G401.6 (cell line): ENCODE data around the gene ANKLE2.
"Not testable (repeated sequence)": the region's sequence is repeated elsewhere in the genome, so short reads cannot be mapped to it uniquely, and the experiment has no call there.

Experiments
- FAIRE-seq: peaks from 2 replicates; lab custom pipeline; 2012; peaks lifted over from hg19 to GRCh38; lab: Jason Lieb, UNC

The ANKLE2 gene

DNA sequence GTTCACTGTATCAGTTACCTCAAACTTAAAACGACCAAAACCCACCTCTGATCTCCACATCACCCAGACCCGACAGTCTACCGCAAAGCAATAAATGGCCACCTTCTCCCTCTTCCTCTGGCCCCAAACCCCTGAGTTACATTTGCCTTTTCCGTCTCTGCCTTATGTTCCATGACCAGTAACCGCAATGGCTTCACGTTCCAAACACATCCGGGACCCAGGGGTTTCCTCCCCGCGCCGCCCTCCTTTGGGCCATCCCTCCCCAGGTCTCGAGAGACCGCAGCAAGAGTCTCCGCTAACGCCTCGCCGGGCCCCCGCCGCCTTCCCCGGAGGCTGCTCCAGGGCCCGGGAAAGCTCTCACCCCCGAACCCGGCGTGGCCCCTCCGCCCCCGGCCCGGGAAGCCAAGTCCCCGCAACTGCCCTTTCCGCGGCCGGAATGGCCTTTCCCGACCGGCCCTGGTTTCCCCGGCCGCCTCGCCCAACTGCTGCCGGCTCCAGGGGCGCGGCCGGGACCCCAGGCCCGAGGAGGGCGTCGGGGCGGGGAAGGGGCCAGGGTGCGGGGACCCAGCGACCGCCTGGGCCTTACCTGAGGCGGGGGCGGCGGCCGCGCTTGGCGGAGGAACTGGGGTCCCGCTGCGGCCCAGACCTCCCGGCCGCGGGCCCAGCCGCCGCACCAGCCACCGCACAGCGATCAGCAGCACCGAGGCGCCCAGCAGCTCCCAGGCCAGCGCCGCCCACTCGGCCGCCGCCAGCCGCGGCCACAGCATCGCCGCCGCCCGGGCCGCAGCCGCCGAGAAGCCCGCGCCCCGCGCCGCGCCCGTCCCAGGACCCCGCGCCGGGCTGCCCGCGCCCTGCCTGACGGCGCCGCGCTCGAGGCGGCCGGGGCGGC, at the start of gene ANKLE2:
TSS of gene ANKLE2 (minus strand) at position 801 of the 889 bp plus-strand sequence. CDS start at position 767, 34 bp downstream.
- FAIRE-seq, result no peak

DNA sequence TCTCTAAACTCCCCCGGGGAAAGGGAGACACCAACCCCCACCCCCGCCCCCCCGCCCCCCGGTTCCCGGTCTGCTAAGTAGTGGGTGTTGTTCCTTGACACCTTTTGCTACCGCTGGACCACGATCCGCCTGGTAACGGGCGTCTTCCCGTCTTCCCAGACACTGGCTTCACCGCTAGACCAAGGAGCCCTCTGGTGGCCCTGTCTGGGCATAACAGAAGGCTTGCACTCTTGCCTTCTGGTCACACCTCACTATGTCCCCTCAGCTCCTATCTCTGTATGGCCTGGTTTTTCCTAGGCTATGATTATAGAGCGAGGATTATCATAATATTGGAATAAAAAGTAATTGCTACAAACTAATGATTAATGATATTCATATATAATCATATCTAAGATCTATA, 47.8 kb upstream of the ANKLE2 start:
- not testable (repeated sequence) for FAIRE-seq

DNA sequence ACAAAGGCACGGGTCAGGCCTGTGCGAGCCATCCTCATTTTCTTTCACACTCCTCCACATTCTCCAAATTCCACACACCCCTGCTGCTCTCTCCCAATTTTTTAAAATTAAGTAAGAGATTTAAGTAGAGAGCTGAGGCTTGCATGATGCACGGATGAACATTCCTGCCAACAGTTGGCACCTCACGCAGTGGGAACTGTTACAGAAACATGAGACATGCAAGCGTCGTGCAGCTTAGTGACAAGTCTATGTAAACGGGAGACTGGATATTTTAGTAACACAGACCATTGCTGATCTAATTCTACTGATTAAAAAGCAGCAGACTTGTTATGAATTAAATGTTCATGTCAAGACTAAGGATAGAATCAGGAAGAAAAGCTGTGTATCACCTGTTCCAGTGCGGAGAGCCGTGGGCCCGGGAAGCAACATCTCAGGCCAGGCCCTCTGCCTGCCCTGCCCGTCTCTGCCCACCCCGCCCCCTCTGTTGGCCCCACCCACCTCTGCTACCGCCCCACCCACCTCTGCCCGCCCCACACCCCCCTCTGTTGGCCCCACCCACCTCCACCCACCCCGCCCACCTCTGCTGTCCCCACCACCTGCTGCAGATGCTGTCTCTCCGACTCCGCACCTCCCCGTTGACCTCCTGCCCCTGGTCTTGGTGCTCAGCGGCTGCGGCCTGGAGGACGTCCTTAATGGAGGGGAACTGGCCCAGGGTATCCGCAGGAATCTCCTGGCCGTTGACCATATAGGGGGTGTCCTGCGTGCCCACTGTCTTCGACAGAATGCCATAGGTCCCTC, 45.9 kb upstream of the ANKLE2 start:
- no peak for FAIRE-seq

DNA sequence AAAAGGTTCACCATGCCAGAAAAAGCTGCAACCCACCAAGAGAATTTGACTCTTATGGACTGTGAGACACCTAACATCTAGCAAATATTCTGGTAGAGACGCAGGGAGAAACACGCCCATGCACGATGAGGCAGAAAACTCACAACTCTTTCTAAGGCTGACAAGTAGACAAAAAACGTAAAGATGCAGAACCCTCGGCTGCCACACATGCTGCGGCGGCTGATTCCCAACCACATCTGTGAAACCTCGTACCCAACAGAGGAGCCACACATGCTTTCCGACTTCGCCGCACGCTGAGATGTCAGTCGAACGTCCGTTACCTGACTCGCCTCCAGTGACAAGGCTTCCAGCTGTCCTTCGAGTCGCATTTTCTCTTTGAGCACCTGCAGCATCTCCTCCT, 45.2 kb upstream of the ANKLE2 start:
- FAIRE-seq, result no peak

DNA sequence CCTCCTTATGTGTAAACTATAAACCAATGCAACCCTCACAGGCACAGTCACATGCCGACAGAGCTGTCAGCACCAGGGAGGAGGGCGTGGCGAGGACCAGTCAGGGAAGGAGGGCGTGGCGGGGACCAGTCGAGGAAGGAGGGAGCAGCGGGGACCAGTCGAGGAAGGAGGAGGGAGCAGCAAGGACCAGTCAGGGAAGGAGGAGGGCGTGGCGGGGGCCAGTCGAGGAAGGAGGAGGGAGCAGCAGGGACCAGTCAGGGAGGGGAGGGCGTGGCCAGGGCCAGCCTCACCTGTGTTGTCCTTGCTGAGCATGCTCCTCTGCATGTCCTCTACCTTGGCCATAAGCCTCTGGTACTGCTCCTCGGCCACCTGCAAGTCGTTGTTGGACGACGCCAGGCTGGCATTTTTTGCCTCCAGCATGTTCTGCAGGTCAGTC, 42.8 kb upstream of the ANKLE2 start:
- no peak for FAIRE-seq

DNA sequence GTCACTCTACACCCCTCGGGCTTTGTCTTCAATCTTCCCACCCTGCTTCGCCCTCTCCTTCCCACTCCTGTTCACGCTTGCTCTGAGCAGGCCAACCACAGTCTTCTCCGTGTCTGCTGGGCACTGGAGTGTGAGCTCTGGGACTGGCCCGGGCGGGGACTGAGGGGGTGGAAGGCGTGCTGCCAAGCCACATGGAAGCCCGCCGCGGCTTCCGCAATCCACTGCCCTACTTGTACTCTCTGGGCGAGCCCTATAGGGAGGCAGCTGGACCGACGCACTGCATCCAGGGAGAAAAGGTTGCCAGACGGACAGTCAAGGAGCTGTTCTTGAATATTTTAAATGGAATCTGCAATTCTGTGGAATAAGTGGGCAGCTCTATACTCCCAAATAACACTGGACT, 42.3 kb upstream of the ANKLE2 start:
- FAIRE-seq, result no peak

DNA sequence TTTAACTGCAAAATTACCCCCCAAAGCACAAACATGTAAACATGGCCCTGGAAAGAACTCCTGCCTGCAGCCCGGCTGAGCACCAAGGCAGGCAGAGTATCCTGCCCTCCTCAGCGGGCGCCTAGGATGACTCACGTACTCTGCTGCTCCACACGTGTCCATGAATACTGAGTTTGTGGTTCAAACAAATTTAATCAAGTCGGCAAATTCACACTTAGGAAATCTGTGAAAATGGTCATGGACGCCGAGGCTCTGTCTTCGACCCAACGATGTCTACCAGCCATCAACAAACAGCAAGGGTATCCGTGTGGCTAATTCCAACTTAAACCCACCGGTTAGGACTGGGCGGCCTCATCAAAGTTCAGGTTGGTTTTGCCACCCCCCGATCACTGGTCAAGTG, 41.5 kb upstream of the ANKLE2 start:
- FAIRE-seq, result no peak

DNA sequence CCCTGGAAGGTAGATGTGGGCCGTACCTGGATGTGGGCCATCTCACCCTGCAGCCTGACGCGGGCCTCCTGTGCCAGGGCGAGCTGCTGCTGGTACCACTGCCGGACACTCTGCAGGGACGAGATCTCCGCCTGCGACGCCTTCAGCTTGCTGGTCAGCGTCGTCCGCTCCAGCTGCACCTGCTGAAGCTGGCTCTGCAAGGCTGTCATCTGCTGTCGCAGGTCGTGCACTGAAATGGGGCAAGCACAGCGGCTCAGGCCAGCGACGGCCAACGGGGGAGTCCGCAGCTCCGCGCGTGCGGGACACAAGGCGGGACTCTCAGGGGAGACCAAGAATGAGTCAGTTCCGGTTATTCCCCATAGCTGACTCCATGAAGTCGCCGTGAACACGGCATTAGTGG, 40.1 kb upstream of the ANKLE2 start:
- FAIRE-seq, result no peak

DNA sequence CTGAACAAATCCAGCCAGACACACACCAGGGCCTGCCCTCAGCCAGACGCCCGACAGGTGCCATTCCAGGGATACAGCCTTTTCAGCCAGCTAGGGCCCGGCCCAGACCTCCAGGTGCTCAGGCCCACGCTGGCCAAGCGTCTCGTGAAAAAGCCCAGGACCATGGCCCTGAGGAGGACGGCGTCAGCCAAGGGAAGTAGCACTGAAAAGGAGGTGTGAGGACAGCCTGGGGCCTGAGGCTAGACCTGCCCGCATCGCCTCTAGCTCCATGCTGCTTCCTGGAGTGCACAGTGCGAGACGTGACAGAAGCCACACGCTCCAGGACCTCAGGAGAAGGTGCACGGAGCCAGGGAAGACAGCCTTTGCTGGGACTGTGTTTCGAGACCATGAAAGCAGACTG, 37.2 kb upstream of the ANKLE2 start:
- FAIRE-seq, result no peak

DNA sequence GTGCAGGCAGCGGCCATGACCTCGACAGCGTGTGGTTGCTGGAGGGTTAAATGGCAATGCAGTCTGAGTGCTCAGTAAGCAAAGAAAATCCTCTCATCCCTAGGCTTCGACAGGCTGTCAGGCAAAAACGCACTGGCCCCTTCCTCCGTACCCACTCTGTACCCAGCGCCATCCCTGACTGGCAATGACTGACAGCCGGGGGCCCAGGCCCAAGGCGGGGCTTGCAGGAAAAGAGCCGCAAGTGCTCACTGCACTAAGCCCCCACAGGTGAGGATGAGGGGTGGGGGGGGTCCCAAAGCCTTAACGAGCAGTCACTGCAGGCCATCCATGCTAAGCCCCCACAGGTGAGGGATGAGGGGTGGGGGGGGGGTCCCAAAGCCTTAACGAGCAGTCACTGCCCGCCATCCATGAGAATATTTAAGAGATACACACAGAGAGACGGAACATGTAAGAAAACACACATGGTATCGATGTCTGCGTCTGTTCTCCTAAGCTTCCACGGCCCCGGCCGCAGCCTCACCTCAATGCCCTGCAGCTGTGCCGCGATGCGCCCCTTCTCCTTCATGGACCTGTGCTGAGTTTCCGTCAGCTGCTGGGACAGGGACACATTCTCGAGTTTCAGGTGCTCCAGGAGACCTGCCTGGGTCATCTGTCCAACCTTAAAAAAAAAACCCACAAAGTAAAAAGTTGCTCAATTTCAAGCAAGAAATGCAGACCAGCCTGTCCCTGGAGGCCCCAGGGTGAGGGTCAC, 36.4 kb upstream of the ANKLE2 start:
- no peak for FAIRE-seq

DNA sequence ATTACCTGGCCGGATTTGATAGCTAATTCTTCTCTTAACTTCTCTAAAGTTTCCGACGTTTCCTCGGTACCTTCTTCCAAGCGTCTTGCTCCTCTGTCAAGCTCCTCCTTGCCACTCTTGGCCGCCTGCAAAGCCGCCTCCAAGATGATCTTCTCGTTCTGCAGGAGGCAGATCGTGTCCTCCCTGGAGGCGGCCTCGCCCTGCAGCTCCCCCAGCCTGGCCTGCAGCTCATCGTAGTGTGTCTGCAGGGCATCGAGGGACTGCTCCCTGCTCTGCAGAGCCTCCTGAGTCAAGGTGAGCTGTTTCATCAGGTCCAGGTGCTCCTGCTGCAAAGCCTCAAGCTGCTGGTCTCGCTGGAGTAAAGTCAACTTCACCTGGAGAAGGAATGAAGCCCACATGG, 34.2 kb upstream of the ANKLE2 start:
- FAIRE-seq, result no peak

DNA sequence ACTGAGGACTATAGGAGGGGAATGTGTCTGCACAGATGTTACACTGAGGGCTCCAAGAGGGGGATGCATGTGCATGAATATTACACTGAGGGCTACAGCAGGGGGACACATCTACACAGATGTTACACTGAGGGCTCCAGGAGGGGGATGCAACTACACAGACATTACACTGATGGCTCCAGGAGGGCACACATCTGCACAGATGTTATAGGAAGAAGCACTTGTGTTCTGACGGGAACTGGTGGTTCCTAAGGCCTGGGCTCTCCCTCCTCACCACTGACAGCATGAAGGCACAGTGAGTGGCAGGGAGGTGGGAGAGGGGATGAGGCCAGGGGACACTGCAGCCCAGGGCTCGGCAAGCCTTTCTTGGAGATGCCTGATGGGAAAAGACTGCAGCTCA, 30.3 kb upstream of the ANKLE2 start:
- FAIRE-seq, result not testable (repeated sequence)

DNA sequence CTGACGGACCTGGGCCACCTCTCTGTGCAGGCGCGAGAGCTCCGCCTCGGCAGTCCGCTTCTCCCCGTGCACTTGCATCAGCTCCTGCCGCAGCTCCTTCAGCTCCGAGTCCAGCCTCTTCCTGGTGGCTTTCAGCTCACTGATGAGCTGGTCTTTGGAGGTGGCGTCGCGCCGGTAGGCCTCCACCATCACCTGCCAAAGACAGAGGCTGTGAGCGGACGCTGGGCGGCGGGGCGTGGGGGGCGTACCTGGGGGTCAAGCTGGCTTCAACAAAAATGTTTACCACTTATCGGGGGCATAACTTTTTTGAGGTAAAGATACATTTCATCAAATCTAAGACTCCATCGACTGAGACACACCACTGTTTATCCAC, 27.5 kb upstream of the ANKLE2 start:
- FAIRE-seq, result no peak

DNA sequence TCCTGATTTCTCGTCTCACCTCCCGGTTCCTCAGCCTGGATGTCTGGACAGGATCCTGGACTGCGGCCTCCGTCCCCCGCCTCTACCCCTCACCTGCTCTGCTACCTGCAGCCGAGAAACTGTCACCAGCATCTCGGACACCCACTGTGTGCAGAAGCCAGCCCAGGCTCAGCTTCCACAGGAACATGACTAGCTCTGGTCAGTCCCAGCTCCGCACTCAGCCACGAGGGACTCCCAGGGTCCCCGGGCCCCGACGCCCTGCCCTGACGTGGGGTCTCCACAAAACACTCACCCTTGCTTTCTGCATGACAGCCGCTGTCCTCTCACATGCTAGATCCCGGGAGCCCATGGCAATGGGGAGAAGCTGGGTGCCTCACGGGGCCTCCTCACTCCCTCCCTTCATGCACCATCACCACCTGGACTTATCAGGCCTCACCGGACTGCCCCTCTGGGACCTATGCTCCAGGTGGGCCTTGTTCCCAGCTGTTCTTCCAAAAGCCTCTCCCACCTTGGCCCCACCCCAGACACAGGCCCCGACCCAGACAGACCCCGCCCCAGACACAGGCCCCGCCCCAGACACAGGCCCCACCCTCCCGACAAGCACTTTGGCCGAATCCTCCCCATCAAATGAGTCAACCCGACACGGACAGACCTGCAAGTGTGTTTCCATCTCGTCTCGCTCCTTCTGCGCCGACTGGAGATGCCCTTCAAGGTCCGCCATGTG, 26.9 kb upstream of the ANKLE2 start:
- no peak for FAIRE-seq

DNA sequence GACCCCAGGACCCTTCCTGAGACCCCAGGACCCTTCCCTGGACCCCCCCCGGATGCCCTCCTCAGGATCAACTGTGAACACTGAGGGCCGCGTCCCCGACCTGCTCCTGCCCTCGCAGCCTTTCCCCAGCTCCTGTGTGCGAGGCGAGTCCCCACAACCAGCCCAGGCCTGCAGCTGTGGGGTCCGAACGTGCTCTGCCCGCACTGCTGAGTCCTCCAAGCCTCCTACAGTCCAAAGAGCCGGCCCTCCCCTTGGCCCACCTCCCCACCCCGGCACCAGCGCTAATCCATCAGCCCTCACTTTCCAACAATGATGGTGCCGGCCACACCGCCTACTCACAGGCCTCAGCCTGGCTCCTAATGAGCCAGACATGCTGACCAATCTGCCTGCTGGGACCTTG, 26.2 kb upstream of the ANKLE2 start:
- FAIRE-seq, result no peak

DNA sequence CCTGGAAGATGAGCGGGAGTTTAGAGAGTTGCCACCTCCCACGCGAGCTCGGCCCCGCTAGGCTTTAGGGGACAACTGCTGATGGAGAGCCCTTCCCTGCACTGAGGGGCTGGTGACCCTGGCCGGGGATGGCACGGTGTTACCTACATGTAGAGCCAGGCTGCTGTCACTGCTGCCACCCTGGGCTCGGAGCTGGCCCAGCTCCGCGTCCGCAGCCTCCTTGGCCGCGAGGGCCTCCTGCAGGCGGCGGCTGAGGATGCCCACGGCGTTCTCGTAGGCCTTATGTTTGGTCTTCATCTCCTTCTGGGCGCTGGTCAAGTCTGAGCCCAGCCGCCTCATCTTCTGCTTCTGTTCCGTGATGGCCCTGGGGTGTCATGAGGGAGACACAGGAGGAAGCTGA, 24.6 kb upstream of the ANKLE2 start:
- FAIRE-seq, result no peak

DNA sequence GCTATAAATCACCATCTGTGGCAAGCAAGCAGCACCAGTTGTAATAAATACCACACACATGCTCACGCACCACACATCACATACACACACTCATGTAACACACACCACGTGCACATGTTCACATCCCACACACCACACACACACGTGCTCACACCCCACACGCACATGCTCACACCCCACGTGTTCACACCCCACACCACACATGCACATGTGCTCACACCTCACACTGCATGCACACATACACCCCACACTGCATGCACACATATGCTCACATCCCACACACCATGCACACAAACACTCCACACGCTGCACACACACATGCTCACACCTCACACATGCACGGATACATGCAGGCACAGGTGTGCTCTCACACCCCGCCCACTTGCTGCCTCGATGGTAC, 22.9 kb upstream of the ANKLE2 start:
- FAIRE-seq, result no peak

DNA sequence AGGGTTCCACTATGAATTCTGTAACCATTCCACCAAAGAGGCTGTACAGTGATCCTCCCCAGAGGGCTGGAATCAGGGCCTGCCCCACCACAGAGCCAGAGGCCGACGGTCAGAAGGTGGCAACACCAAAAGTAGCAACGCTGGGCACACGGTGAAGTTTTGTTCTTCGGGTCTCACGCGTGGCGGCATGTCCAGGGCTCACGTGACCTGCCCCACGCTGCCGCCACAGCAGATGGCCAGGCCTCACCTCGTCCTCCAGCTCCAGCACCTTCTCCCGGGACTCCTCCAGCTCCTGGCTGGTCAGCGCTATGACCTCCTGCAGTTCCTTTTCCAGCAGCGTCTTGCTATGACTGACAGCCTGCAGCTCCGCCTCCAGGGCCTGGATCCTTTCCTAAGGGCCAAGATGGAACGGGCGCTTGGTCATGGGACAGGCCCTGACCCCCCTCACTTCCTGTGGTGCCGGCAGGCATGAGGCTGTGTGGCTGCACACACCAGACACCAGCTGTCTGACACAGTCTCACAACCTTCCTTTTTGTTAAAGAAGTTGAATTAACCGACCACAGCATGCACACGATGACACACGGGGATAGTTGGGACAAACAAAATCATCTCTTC, 22.4 kb upstream of the ANKLE2 start:
- no peak for FAIRE-seq

DNA sequence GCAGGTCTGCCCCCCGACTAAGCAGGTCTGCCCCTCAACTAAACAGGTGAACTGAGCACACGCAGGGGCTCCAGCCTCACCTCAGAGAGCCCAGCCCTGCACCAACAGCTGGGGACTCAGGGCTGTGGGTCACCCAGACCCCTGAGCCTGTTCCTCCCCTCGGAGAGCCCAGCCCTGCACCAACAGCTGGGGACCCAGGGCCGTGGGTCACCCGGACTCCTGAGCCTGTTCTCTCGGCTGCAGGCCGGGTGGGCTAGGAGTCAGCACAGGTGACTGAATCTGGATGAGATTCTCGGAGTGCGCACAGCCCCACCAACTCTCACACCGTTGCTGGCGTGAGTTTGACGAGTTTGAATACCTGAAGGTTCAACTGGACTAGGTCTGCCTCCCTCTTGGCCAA, 20.3 kb upstream of the ANKLE2 start:
- FAIRE-seq, result no peak

DNA sequence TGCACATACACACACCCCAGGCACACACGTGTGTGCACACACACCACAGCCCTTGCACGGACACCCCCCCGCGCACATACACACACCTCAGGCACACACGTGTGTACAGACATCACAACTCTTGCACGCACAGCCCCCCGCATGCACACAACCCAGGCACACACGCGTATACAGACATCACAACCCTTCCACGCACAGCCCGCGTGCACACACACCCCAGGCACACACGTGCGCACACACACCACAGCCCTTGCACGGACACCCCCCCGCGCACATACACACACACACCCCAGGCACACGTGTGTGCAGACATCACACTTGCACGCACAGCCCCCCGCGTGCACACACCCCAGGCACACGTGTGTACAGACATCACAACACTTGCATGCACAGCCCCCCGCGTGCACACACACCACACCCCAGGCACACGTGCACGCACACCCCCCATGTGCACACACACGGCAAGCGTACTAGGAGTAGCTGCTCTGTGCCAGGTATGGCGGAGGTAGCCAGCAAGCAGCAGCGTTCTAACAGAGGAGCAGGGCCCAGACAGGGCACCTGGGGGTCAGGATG, 18.2 kb upstream of the ANKLE2 start:
- FAIRE-seq, result no peak

DNA sequence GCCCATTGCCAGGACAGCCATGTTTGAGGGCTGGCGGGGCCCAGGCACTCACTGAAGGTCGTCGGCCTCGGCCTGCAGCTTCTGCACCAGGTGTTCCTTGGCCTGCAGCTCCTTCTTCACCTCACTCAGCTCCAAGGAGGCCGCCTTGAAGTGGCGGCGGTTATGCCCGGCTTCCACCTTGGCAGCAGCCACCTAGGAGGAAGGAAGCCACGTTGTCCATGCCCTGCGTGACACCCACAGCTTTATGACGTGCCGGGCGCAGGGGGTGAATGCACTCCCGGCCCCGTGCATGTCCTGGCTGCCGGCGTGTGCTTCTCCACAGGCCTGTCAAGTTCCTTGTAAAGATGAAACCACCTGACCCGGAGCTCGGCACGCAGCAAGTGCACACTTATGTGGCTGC, 16.0 kb upstream of the ANKLE2 start:
- FAIRE-seq, result no peak
